Measurements from ENCODE around the gene FGF14.
A peak's percentile ranks its signal among the peaks of the same experiment; 100 is the strongest.

DNA sequence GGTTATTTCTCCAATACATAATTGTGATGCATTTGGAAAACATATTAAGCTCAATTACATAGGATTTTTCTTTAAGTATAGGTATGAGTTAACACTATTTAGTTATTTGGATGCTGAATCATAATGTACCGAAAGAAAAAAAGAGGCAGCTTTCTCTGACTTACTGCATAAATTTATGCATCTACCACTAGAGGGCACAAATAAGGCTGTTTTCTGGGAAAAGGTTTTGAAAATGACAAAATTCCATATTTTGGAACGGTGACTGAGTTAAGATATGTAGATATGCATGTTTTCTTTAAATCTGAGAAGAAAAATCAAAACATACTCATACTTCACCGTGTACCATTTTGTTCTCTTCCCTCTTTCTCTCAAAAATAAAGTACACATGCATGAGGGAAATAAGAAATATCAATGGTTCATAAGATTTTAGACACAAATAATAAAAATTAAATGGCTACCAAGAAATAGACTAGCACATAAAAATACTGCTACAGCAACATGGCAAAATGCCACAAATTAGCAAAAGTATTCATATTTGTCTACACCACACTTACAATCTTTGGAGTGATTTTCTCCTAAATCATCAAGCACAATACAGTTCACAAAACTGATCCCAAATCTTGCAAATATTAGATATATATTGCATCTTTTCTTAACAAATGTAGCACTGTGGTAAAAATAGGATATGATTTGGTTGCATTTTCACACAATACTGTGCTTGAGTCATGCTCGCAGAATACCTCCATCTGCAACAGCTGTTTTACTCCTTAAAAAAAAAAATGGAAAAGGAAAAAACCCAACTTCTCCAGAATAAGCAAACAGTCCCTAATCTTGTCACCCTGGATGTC is 260.0 kb downstream of the FGF14 start:
- TF ChIP-seq, protein P1, sequence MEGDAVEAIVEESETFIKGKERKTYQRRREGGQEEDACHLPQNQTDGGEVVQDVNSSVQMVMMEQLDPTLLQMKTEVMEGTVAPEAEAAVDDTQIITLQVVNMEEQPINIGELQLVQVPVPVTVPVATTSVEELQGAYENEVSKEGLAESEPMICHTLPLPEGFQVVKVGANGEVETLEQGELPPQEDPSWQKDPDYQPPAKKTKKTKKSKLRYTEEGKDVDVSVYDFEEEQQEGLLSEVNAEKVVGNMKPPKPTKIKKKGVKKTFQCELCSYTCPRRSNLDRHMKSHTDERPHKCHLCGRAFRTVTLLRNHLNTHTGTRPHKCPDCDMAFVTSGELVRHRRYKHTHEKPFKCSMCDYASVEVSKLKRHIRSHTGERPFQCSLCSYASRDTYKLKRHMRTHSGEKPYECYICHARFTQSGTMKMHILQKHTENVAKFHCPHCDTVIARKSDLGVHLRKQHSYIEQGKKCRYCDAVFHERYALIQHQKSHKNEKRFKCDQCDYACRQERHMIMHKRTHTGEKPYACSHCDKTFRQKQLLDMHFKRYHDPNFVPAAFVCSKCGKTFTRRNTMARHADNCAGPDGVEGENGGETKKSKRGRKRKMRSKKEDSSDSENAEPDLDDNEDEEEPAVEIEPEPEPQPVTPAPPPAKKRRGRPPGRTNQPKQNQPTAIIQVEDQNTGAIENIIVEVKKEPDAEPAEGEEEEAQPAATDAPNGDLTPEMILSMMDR (IDR thresholded peaks at IDR 0.05; ENCODE audit: extremely low read depth in 1 of 2, insufficient read depth in 1 of 2, low read depth in 1 of 2, low read length in 2 of 2) = peak; percentile 48 to 51
- TF ChIP-seq JUN (IDR thresholded peaks at IDR 0.05; ENCODE audit: borderline replicate concordance, insufficient read depth, insufficient read length, low read depth) (no peak), POLR2AphosphoS5 (IDR thresholded peaks at IDR 0.05; ENCODE audit: insufficient read depth, low read depth, low read length) (no peak), EZH2 (IDR thresholded peaks at IDR 0.05; ENCODE audit: borderline replicate concordance, low read depth, low read length, severe bottlenecking) (no peak)
